IPS DF 4.7 (cell line): ENCODE results near the gene CDH23.

ENCODE experiments used
- DNase-seq: peaks from one replicate; pipeline ENCODE4 v3.0.0-alpha.2; 2013; ENCODE audit warnings: low spot score; ENCODE audit errors: extremely low read depth

CDH23 gene

GRCh38 chr10:71621231-71622153, 224.8 kb downstream of the CDH23 start:
- DNase-seq = no peak

GRCh38 chr10:71622154-71622526, 225.4 kb downstream of the CDH23 start:
- DNase-seq = no peak

- DNase-seq = no peak
These were observed 225.9 kb downstream of the CDH23 start for GRCh38 chr10:71622616-71623015.

GRCh38 chr10:71623098-71623985, 226.6 kb downstream of the CDH23 start:
- DNase-seq = no peak

GRCh38 chr10:71623986-71624291, 227.2 kb downstream of the CDH23 start:
- DNase-seq = no peak

- no peak for DNase-seq
These were observed 228.9 kb downstream of the CDH23 start for GRCh38 chr10:71625445-71626175.

GRCh38 chr10:71627230-71627939, 230.7 kb downstream of the CDH23 start:
- DNase-seq = no peak

- no peak for DNase-seq
These were observed 231.2 kb downstream of the CDH23 start for GRCh38 chr10:71627956-71628355.

GRCh38 chr10:71629131-71629530, 232.4 kb downstream of the CDH23 start:
- DNase-seq = no peak

- DNase-seq = no peak
These were observed 233.4 kb downstream of the CDH23 start for GRCh38 chr10:71630168-71630567.

- DNase-seq = no peak
These were observed 234.5 kb downstream of the CDH23 start for GRCh38 chr10:71631007-71631861.

- no peak for DNase-seq
These were observed 235.6 kb downstream of the CDH23 start for GRCh38 chr10:71632200-71632820.

- no peak for DNase-seq
These were observed 236.3 kb downstream of the CDH23 start for GRCh38 chr10:71632896-71633600.

- DNase-seq = no peak
These were observed 237.2 kb downstream of the CDH23 start for GRCh38 chr10:71633920-71634319.

GRCh38 chr10:71634531-71635164, 237.9 kb downstream of the CDH23 start:
- no peak for DNase-seq

GRCh38 chr10:71635251-71635866, 238.6 kb downstream of the CDH23 start:
- no peak for DNase-seq

GRCh38 chr10:71635867-71636266, 239.1 kb downstream of the CDH23 start:
- DNase-seq = no peak

GRCh38 chr10:71636588-71636987, 239.9 kb downstream of the CDH23 start:
- no peak for DNase-seq
